Measurements from ENCODE around the gene TBC1D20.
"Not testable (repeated sequence)": the region's sequence is repeated elsewhere in the genome, so short reads cannot be mapped to it uniquely, and the experiment has no call there.

The TBC1D20 gene, protein sequence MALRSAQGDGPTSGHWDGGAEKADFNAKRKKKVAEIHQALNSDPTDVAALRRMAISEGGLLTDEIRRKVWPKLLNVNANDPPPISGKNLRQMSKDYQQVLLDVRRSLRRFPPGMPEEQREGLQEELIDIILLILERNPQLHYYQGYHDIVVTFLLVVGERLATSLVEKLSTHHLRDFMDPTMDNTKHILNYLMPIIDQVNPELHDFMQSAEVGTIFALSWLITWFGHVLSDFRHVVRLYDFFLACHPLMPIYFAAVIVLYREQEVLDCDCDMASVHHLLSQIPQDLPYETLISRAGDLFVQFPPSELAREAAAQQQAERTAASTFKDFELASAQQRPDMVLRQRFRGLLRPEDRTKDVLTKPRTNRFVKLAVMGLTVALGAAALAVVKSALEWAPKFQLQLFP

DNA sequence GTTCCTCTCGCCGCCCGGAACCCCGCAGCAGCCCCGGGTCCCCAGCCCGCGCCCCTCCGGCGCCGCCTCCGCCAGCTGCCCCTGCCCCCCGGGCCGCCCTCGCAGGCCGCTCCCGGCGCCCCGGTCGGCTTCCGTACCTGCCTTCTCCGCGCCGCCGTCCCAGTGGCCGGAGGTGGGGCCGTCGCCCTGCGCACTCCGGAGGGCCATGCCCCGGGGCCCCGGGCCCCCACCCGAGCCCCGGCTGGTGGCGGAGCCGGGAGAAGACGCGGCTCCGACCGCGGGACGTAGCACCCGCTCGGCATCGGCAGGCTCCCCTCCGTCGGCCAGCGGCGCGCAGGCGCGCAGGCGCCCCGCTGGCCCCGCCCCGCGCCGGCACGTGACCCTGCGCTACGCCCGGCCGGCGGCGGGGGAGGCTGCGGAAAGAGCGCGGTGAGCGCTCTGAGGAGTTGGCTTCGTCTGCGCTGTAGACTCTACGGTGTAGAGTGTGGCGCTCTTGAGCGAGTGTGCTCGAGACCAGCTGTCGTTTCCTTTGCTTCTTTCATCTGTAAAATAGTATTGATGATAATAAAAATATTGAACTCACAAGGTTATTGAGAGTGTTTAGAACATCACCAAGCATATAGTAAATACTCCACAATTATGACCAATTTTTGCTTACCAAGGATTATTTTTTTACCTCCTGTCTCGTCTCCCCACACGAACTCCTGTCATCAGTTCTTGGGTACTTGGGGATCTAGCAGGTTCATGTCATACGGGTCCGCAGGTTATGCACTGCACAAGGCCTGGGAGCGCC is at the start of gene TBC1D20:
Gene TBC1D20, minus strand, starts transcription at position 335 of the 793 bp plus-strand sequence. Its CDS starts 128 bp downstream, at position 207.
- peak; percentile 22 for DNase-seq

DNA sequence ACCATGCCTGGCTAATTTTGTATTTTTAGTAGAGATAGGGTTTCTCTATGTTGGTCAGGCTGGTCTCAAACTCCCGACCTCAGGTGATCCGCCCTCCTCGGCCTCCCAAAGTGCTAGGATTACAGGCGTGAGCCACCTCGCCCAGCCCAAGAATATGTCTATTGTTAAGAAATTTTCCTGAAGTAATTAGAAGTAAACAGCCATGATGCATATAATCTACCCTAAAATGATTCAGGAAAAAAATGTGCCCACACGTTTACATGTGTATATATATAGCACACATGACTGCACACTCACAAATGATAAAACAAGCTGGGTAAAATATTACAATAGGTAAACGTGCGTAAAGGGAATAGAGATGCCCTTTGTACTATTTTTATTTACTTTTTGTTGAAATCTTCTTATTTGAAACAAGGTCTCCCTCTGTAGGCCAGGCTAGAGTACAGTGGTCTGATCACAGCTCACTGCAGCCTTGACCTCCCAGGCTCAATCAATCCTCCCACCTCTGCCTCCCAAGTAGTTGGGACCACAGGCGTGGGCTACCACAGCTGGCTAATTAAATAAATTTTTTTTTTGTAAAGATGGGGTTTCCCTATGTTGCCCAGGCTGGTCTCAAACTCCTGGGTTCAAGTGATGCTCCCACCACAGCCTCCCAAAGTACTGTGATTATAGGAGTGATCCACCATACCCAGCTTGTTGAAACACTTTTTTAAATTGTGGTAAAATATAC is 48.2 kb upstream of the TBC1D20 start:
- DNase-seq: not testable (repeated sequence)

- not testable (repeated sequence) for DNase-seq
These were observed 46.0 kb upstream of the TBC1D20 start for GRCh38 chr20:508364-508787.

DNA sequence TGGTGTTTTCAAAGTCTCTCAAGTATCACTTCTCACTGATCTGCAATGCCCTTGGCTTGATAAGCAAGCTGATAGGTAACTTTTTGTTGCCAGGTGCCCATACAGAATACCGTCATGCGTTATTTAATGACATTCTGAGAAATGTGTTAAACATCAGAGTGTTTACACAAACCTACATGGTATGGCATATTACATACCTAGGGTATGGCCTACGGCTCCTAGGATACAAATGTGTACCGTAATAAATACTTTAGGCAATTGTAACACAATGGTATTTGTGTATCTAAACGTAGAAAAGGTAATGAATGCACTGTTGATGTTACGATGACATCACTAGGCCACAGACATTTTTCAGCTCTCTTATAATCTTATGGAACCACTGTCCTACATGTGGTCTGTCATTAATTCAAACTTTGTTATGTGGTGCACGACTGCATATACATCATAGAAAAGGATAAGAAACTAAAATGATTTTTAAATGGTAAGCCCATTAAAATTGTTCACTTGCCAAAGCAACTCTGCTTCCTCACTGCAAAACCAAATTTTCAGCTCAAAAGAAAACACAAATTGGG is 45.5 kb upstream of the TBC1D20 start:
- no peak for DNase-seq

- DNase-seq: no peak
These were observed 44.8 kb upstream of the TBC1D20 start for GRCh38 chr20:507006-507758.

GRCh38 chr20:504632-505075 is 42.3 kb upstream of the TBC1D20 start:
- DNase-seq: no peak

- DNase-seq: no peak
These were observed 40.9 kb upstream of the TBC1D20 start for GRCh38 chr20:503048-503737.

DNA sequence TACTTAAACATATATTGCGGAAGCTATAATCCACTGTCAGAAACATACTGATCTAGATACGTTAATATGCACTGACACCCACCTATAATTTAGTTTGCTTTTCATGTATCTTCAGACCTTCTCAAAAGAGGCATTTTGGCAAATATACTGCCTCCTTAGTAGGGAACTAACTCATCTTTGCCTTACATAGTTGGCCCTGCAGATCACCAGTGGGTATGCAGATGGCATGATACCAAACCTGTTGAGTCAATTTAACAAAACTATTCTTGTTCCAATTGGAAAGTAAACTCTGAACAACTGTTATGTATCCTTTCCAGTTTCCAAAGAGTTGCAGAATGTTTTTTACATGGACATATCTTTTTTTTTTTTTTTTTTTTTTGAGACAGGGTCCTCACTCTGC is 35.6 kb upstream of the TBC1D20 start:
- DNase-seq: no peak

DNA sequence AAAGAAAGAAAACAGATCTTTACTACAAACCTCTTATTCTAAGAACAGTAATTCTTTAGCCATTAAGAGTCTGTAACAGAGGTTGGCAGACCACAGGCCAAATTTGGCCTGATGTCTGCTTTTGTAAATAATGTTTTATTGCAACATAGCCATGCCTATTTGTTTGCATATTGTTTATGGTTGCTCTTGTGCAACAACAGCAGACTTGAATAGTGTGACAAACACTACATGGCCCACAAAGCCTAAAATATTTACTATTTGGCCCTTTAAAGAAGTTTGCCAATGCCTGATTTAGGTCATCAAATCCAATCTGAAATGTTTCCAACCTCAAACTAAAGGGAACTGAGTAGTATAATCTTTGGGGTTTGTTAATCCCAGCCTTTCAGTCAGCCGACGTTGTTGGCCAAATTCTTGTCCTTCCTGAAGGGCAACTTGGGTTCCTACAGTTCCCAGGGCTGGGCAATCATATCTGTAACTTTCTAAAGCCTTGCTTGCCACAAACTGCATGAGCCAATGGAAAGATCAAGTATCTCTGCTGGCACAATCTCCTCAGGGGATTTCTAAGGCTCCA is 33.9 kb upstream of the TBC1D20 start:
- no peak for DNase-seq

- DNase-seq: no peak
These were observed 29.8 kb upstream of the TBC1D20 start for GRCh38 chr20:492159-492558.

- DNase-seq: no peak
These were observed 25.3 kb upstream of the TBC1D20 start for GRCh38 chr20:487655-488054.

- DNase-seq: no peak
These were observed 21.7 kb upstream of the TBC1D20 start for GRCh38 chr20:483815-484644.

DNA sequence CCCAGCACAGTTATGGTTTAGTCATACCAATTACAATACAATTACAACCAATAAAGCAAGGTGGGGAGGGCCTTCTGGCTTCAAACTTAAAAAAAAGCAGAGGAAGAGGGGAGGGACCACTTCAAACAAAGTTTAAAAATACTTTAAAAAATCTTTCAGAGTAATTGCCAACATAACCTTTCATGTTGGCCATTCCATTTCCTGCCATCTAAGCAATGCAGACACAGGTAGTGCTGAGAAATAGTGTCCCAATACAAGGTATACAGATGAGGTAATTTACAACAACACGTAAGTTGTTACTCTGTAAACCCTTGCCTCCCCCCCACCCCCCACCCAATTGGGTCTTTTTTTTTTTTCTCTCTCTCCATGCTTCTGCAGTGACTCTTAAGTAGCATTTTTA is 18.8 kb upstream of the TBC1D20 start:
- DNase-seq: no peak

DNA sequence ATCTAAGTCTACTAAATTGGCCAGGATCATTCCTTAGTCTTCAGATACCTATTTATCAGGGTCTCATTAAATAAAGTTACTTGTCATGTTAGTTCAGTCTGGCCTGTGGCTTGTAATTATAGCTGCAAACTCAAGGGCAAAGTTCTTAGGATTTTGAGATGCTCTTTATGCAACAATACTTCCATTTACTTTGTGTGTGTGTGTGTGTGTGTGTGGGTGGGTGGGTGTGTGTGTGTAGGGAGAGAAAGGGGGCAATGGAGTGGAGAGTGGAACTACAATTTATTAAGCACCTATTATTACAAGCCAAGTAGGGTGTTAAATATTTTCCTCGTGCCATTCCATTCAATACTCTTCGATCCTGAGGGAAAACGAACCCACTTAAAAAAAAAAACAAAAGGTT is 17.7 kb upstream of the TBC1D20 start:
- DNase-seq: no peak

GRCh38 chr20:479487-479886 is 17.2 kb upstream of the TBC1D20 start:
- no peak for DNase-seq

- peak; percentile 13 for DNase-seq
These were observed 16.7 kb upstream of the TBC1D20 start for GRCh38 chr20:478949-479429.

GRCh38 chr20:478010-478948 is 15.9 kb upstream of the TBC1D20 start:
- no peak for DNase-seq

DNA sequence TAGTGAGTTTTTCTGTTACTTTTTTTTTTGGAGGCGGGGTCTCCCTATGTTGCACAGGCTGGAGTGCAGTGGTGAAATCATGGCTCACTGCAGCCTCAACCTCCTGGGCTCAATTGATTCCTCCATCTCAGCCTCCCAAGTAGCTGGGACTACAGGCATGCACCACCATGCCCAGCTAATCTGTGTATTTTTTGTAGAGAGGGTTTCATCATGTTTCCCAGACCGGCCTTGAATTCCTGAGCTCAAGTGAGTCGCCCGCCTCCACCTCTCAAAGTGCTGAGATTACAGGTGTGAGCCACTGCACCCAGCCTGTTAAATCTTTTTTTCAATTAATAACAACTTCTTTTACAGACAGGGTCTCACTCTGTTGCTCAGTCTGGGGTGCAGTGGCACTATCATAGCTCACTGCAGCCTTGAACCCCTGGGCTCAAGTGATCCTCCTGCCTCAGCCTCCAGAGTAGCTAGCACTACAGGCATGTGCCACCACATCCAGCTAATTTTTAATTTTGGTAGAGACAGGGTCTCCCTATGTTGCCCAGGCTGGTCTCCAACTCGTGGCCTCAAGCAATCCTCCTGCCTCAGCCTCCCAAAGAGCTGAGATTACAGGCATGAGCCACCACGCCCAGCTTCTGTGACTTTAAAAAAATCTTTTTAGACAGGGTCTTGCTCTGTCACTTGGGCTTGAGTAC is 14.4 kb upstream of the TBC1D20 start:
- not testable (repeated sequence) for DNase-seq

All from NCI-H2107 (cell line).